ENCODE data around the gene PDZD7.

Gene PDZD7

DNA sequence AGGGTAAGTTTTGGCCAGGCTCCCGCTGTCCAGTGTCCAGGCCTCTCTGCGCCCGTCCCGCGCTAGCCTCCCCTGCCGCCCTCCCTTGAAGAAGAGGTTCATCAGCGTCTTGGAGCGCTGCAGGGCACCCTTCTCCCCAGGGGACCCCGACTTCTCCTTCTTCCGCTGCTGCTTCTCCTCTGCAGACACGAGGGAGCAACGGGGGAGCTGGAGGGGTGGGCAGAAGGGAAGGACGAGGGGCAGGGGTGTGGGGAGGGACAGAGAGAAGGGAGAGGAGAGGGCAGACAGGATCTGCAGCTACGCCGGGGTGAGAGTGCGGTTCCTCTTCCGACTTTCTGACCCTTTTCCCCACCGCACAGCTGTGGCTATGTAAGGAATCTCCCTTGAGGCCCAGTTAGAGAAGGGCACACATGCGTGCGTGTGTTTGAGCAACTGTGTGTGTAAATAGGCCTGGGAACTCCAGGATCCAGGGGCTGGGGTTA is 12.8 kb downstream of the PDZD7 start:
- DNase-seq (ENCODE audit: low read depth) = no peak

DNA sequence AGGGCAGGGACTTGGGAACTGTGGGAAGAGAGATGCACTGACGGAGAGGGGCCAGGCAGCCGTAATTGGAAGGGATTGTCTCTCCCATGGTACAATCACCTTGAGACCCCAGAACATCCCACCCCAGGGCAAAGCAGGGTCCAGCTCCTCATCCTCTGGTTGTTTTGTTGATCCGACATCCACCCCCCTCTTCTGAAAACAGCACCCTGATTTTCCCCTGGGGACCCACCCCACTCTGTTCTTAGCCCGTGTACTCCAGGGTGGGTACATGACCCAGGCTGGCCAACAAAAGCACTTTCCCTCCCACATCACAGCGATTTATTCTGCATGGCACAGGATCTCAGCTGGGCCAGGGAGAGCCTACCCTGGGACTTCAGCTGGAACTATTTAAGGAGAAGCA is 14.1 kb downstream of the PDZD7 start:
- DNase-seq (ENCODE audit: low read depth) = no peak

DNA sequence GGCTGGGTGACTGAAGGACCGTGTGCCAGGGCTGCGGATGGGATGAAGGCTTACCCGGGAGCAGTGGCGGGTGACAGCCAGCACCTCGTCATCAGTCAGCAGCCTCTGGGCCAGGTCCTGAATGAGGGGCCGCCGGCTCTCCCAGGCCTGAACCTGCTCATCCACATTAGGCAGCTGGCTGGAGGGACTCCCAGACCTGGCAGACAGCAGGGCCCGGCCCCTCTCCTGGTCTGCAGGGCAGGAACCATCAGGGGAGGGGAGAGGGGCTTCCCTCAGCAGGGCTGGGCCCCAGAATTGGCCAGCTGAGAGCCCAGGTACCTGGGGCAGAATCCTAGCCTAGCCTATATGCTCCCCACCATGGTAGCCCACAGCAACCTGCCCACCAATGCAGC is 15.4 kb downstream of the PDZD7 start:
- no peak for DNase-seq (ENCODE audit: low read depth)

DNA sequence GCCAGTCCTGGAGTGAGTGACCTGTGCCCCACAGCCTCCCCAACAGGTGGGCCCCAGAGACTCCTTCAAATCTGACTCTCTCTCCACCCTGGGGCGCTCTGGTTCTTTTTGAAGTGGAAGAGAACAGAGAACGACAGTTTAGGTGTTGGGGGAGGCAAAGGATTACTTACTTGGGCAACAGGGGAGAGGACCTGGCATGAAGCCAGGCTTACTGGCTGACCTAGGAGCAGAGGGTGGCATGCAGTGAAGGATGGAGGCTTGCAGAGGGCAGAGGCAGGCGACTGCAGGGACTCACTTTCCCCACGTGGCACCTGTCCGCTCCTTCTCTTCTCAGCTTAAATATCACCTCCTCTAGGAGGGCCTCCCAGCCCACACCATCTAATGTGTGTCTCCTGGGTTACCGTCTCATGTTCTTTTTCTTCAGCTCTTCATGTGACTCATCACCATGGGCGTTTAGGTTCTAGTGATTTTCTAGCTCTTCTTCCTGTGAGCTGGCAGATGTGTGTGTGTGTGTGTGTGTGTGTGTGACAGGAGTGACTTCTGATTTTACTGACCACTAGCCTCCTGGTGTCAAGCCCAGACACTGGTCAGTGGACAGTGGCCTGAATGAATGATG is 15.9 kb downstream of the PDZD7 start:
- no peak for DNase-seq (ENCODE audit: low read depth)

DNA sequence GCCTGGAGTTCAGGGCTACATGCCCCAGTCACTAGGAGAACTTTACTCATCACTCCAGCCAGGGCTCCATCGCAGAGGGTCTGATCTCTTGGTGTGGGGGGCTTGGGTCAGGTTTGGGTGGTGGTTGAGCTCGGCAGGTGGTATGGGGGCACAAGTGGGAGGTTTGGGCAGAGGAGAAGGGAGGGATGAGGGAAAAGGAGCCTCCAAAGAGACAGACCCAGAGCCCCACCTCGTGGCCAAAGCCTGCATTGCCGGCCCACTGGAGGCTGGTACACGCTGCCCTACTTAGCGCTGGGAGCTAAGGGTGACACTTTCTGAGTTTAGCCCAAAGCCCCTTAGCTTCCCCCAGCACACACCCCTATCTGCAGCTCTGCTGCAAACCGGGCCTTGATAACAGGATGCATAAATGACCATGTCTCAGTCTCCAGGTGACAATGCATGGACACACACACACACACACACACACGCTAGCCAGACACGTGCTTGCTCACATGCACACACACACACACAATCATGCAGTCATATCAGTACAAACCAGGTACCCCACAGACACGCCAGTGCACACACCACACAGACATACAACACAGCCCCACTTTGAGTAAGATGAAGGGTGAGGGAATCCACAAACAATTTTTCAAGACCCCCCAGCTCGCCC is 16.6 kb downstream of the PDZD7 start:
- no peak for DNase-seq (ENCODE audit: low read depth)

DNA sequence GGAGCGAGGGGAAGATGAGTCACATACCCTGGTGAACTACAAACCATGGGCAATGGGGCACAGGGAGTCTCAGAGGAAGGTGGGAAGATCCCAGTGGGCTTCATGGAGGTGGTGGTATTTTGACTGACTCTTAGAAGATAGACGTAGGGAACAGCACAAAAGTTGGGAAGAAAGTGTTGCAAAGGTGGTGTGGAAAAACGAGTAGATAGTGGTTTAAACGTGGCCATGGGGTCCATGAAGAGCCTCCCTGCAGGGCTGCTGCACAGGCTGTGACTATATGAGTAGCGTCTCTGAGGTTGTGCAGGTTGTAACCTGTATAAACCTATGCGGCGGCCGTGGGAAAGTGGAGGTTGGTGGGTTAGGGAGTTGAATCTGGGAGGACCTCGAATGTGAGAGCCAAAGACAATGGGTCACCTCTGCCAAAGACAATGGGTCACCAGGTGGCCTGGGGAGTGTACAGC is 17.5 kb downstream of the PDZD7 start:
- DNase-seq (ENCODE audit: low read depth) = no peak

DNA sequence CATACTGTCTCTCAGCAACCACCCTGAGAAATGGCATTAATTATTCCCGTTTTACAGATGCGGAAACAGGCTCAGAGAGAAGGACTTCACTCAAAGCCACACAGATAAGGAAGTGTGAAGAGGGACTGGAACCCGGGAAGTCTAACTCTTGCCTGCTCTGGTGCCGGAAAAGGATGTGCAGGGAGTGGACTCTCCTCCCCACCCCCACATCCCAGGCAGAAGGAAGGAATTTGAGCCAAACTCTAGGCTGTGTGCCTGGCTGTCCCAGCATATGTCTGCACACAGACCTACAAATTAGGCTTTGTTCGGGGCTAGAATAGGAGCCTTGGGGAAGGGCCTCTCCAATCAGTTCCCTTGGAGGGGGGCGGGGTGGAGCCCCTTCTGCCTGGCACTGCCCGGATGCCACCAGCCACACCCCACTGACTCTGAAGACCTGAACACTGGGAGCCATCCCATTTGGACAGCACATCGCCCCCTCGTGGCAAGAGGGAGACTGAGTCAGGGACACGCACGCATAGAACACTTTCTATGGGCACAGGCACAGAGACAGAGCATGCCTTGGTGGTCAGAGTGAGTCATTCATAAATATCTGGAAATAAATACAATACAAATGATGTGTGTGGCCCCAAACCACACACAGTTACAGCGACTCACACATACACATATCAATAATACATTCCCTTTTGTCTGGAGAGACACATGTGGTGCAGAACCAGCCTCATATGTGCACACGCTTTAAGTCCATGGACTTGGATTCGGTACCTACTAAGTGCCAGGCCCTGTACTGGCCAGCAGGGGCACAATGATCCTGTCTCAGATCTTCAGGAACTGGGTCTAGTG is 18.2 kb downstream of the PDZD7 start:
- DNase-seq (ENCODE audit: low read depth) = peak; percentile 77

DNA sequence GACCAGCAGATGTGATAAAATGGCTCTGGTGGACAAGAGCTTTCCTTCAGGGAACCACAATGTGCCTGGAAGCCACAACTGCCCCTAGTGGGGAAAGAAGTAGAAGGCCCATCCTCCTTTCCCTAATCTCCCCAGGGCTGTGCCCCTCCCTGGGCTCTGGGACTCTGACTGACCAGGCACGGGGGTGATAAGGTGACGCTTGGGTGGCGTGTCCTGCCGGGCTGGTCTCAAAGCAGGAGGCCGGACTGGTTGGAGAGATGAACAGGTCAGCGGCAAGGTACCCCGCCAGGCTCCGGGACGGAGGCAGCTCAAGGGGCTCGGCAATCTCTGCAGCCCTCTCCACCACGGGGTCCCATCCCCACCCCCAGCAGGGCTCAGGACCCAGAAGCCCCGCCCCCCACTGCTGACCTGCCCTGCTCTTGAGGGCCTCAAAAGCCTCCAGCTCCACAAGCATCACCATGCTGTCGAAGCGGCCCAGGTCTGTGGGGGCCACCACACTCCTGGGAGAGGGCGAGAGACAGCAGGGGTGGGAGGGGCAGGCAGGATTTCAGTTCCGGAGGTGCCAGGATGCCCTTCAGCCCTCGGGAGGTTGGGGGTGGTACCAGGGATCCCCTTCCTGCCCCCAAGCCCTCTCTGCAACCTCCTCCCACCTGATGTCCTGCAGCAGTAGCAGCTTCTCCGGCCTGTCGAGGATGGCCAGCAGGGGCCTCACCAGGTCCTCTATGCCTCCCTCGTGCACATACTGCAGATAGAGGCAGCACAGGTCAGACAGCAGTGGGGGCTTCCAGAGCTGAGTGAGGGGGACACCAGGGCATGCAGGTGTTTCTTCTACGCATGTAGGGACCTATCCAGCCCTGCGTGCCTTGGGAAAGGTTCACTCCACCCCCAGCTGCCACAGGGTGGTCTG is 19.2 kb downstream of the PDZD7 start:
- no peak for DNase-seq (ENCODE audit: low read depth)

DNA sequence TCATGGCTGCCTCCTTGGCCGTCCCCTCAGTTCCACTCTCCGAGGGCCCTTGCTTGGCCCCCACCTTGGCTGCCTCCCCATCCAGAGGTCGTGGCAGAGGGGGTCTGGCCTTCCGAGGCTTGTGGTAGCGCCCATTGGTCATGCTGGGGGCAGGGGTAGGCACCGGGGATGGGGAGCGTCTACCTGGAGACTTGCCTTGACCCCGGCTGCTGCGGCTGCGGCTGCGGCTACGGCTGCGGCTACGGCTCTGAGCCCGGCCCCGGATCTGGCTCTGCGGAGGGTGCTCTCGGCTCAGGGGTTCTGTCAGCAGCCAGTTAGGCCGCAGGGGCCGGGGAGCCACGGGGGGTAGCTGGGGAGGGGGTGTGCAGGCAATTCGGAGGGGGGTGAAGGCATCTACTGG is 20.6 kb downstream of the PDZD7 start:
- no peak for DNase-seq (ENCODE audit: low read depth)

DNA sequence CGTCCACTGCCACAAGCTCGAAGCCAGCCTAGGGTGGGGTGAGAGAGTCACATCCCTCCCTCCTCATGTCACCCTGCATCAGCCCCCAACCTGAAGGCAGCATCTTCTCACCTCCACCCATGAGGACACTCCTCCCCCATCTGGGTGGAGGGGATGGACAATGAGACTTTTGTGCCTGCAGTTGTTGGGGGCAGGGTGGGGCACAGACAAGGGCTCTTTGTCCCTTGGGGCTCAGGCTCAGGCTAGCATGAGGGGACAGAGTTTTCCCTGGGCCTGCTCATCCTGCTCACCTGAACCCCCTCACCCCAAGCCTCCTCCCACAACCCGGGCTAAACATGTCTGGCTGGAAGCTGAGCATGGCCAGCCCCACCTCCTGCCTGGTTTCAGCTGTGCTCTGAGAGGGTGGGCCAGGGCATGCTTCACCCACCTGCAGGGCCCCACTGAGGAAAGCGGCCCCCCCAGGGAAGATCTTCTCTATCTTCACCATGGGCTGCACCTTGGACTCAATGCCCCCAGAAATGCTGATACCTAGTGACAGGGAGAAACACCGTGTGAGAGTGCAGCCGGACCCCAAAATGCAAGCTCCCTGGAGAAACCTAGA is 22.0 kb downstream of the PDZD7 start:
- DNase-seq (ENCODE audit: low read depth) = no peak

DNA sequence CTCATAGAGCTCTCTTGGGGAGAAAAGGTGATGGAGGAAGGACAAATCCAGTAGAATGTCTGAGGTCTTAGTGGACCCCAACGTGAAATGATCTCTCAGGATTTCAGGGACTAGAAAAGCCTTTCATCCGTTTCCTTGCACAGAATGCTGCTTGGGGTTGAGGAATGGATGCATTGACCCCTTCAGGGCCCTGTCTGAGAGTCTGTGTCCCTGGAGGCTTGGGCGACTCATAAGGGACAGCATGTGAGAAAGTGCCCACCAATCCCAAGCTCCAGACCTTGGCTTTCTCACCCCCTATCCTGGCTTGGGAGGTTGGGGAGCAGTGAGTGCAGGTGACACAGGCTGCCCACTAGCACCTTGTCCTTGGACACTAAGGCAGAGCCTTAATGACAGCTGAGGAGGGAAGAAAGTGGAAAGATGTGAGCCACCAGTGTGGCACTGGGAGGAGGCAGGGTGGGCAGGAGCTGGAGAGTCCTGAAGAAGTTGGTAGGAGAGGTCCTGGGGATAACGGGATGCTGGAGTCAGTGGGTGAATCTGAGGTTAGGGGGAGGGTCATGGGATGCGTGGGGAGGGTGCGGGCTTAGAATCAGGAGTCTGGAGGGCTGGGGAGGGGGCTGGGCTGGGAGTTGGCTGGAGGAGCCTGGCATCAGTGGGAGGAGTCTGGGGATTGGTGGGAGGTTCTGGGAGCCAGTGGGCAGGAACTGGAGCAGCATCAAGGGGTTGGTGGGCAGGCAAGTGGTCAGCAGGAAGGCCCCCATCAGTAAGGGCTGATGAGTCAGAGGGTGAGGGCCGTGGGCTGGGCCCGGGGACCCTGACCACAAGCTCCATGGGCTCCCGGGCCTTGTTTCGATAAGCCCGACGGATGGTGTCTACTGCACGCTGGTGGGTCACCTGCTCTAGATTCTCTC is 22.8 kb downstream of the PDZD7 start:
- DNase-seq (ENCODE audit: low read depth) = no peak

DNA sequence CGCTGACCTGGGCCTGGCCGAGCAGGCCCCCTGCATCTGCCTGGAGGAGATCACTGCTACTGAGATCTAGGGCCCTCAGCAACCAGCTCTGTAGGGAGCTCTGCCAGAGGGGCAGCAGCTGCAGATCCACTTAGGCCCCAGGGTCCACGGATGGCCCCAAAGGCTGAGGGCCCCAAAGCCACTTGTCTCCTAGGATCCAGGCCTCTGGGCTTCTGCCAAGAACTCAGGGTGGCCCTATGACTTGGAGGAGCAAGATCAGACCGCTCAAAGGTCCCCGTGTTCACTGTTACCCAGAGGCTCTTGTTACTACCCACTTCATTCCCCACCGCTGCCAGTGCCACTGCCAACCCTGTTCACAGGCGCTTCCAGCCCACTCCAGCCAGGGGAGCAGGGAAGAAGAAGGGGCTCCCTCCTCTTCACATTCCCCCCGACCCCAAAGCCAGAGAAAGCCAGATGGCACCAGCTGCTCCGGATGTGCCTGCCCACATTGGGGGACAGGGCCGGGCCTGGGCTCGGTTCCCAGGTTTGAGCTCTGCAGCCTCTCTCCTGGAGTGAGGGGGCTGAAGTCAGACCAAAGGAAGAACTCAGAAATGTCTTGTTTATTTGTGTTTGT is 23.7 kb downstream of the PDZD7 start:
- DNase-seq (ENCODE audit: low read depth) = no peak

DNA sequence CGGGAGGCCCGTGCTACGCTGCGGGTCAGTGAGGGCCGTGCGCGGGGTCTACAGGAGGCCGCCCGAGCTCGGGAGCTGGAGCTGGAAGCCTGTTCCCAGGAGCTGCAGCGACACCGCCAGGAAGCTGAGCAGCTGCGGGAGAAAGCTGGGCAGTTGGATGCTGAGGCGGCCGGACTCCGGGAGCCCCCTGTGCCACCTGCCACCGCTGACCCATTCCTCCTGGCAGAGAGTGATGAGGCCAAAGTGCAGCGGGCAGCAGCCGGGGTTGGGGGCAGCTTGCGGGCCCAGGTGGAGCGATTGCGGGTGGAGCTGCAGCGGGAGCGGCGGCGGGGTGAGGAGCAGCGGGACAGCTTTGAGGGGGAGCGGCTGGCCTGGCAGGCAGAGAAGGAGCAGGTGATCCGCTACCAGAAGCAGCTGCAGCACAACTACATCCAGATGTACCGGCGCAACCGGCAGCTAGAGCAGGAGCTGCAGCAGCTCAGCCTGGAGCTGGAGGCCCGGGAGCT is 24.3 kb downstream of the PDZD7 start:
- DNase-seq (ENCODE audit: low read depth) = no peak

DNA sequence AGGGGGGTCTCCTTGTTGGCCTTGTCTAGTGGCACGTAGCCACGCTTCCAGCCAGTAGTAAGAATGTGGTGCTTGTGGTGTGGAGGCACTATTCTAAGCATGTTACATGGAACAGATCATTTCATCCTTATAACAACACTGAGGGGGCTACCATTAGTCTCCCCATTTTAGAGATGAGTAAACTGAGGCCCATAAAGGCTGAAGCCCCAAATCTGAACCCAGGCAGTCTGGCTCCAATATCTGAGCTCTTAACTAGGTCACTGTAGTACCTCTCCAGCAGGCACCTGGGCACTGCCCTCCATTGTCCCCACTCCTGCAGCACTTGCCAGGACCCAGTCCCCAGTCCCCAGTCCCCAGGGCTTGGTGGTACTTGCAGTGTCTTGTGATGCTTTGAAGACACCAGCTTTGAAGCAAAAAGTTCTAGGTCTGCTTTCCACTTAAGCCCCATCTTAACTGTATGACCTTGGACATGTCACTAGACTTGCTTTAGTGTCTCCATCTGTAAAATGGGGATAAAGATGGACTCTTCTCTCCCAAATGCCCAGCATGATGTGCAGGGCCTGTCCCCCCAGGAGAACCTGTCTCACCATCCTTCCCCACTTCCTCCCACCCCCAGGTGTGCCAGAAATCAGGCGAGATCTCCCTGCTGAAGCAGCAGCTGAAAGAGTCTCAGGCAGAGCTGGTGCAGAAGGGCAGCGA is 24.9 kb downstream of the PDZD7 start:
- no peak for DNase-seq (ENCODE audit: low read depth)

DNA sequence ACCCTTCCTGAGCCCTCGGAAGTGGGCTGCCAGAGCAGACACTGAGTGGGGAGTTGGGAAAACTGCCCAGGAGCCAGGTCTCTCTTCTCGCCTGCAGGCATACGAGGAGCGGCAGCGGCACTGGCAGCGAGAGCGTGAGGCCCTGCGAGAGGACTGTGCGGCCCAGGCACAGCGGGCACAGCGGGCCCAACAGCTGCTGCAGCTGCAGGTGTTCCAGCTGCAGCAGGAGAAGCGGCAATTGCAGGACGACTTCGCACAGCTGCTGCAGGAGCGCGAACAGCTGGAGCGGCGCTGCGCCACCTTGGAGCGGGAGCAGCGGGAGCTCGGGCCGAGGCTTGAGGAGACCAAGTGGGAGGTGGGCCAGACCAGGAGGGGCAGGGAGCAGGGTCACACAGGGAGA is 25.6 kb downstream of the PDZD7 start:
- DNase-seq (ENCODE audit: low read depth) = no peak

DNA sequence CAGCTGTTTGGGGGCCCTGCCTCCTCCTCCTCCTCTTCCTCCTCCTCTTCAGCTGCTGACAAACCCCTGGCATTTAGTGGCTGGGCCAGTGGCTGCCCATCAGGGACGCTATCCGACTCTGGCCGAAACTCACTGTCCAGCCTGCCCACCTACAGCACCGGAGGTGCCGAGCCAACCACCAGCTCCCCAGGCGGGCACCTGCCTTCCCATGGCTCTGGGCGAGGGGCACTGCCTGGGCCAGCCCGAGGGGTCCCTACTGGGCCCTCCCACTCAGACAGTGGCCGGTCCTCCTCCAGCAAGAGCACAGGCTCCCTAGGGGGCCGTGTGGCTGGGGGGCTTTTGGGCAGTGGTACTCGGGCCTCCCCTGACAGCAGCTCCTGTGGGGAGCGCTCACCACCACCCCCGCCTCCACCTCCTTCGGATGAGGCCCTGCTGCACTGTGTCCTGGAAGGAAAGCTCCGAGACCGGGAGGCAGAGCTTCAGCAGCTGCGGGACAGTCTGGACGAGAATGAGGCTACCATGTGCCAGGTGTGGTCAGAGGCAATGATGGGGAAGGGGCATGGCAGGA is 27.2 kb downstream of the PDZD7 start:
- no peak for DNase-seq (ENCODE audit: low read depth)

DNA sequence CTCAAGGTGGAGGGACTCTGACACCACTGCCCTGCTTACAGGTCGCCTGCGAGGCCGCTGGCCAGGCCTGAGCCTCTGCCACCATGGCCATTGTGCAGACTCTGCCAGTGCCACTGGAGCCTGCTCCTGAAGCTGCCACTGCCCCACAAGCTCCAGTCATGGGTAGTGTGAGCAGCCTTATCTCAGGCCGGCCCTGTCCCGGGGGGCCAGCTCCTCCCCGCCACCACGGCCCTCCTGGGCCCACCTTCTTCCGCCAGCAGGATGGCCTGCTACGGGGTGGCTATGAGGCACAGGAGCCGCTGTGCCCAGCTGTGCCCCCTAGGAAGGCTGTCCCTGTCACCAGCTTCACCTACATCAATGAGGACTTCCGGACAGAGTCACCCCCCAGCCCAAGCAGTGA is 28.5 kb downstream of the PDZD7 start:
- no peak for DNase-seq (ENCODE audit: low read depth)

DNA sequence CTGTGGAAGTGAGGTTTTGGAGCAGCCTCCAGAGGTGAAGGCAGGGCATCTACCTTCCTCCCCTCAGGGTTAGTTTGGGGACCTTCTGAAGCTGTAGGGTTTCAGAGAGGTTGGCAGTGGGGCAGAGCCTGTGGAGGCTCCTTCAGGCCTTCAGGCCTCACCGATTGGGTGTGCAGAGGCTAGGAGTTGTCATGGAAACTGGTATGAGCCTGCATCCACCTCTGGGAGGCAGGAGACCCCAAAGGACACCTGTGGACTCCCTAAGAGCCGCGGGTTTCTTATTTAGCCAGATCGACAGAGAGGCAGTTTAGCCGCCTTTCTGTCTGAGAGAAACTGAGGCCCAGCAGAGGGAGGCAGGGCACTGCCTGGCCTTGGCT is 29.3 kb downstream of the PDZD7 start:
- DNase-seq (ENCODE audit: low read depth) = no peak
